ENCODE data around the gene SLC35B2. TPM values are rescaled to one million over a fixed set of nuclear protein-coding genes. Genes with fewer than 3 reads are reported as not detected.

Gene SLC35B2
- total and polyA plus RNA-seq, 10 of the 15 experiments (the other 5 are each of a cell fraction or from before 2014, with no cell fraction given): 11.3 to 45.4 (median 33.8) TPM

DNA sequence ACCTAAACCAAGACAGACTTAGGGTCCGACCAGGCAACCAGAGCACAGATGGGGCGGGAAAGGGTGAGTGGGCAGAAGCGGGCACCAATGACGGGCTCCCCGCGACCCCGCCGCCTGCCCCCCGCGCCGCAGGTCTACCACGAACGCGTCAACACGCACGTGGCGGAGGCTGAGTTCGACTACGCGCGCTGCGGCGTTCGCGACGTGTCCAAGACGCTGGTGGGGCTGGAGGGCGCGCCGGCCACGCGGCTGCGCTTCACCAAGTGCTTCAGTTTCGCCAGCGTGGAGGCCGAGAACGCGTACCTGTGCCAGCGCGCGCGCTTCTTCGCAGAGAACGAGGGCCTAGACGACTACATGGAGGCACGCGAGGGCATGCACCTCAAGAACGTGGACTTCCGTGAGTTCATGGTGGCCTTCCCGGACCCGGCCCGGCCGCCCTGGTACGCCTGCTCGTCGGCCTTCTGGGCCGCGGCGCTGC, 18.0 kb upstream of the SLC35B2 start:
- no peaks in the 10 kb centered on the region for H4K20me1 ChIP-seq (ENCODE audit: control insufficient read depth, insufficient read depth)
- in situ Hi-C loops (cut with MboI): no loop called here
- DNase-seq (ENCODE audit: low read depth, low spot score) (no peak), ATAC-seq (no peak), FAIRE-seq (no peak)
- no TSS peak for BruUV-seq (replicated peaks)
- peaks cover 2 to 15% of the 10 kb centered on the region in 2 experiments; a peak in 3 of 4 replicates for H3K27me3 ChIP-seq (replicated peaks in 1 of 2; ENCODE audit: control insufficient read depth in 2 of 2, insufficient read depth in 2 of 2, low read length in 1 of 2)
- H2AFZ ChIP-seq (ENCODE audit: control insufficient read depth, low read depth, low read length): no peak overlapping the region
- no peaks in the 10 kb centered on the region; a peak in 1 of 4 replicates for H3K36me3 ChIP-seq (ENCODE audit: control insufficient read depth in 2 of 2, insufficient read depth in 2 of 2, low read length in 1 of 2)
- ChIA-PET POLR2A (no interaction called here), RAD21 (ENCODE audit: unreplicated experiment) (no interaction called here), SMC1A (ENCODE audit: uncharacterized antibody, unreplicated experiment) (no interaction called here), CTCF (interaction anchor here (0.6 to 0.8 kb wide), 2 partner anchors 102 to 194 kb away, joined by 3 read pairs; no protein-coding TSS in a partner anchor)
- intact Hi-C loops (cut with micrococcal nuclease; ENCODE audit: unreplicated experiment): no loop called here
- H3K27ac ChIP-seq (ENCODE audit: control insufficient read depth, insufficient read depth): no peak overlapping the region
- no peaks in the 10 kb centered on the region for H3K9me3 ChIP-seq (replicated peaks; ENCODE audit: control insufficient read depth, insufficient read depth, low read length)
- no peak overlapping the region for H3K4me3 ChIP-seq
- TF ChIP-seq, protein P1, sequence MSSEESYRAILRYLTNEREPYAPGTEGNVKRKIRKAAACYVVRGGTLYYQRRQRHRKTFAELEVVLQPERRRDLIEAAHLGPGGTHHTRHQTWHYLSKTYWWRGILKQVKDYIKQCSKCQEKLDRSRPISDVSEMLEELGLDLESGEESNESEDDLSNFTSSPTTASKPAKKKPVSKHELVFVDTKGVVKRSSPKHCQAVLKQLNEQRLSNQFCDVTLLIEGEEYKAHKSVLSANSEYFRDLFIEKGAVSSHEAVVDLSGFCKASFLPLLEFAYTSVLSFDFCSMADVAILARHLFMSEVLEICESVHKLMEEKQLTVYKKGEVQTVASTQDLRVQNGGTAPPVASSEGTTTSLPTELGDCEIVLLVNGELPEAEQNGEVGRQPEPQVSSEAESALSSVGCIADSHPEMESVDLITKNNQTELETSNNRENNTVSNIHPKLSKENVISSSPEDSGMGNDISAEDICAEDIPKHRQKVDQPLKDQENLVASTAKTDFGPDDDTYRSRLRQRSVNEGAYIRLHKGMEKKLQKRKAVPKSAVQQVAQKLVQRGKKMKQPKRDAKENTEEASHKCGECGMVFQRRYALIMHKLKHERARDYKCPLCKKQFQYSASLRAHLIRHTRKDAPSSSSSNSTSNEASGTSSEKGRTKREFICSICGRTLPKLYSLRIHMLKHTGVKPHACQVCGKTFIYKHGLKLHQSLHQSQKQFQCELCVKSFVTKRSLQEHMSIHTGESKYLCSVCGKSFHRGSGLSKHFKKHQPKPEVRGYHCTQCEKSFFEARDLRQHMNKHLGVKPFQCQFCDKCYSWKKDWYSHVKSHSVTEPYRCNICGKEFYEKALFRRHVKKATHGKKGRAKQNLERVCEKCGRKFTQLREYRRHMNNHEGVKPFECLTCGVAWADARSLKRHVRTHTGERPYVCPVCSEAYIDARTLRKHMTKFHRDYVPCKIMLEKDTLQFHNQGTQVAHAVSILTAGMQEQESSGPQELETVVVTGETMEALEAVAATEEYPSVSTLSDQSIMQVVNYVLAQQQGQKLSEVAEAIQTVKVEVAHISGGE (CRISPR knock-in tag; IDR thresholded peaks at IDR 0.05): no peak
- TF ChIP-seq POLR2AphosphoS2 (IDR thresholded peaks at IDR 0.05; ENCODE audit: low read depth, low read length) (no peak), CHD1 (IDR thresholded peaks at IDR 0.05; ENCODE audit: low read depth, low read length) (no peak), STAT1 (conservative IDR thresholded peaks at IDR 0.05) (no peak), BCLAF1 (IDR thresholded peaks at IDR 0.05) (no peak), TCF7 (IDR thresholded peaks at IDR 0.05; ENCODE audit: borderline replicate concordance) (no peak), BRCA1 (IDR thresholded peaks at IDR 0.05; ENCODE audit: low read depth, low read length) (no peak), LARP7 (IDR thresholded peaks at IDR 0.05) (no peak), CREB1 (IDR thresholded peaks at IDR 0.05; ENCODE audit: low read depth) (no peak), POLR2AphosphoS5 (IDR thresholded peaks at IDR 0.05; ENCODE audit: low read length) (no peak), SMARCA5 (IDR thresholded peaks at IDR 0.05) (no peak), SREBF1 (IDR thresholded peaks at IDR 0.05; ENCODE audit: low read length) (no peak), CBX5 (IDR thresholded peaks at IDR 0.05; ENCODE audit: low read depth) (no peak), NR2C2 (IDR thresholded peaks at IDR 0.05; ENCODE audit: borderline replicate concordance, control insufficient read depth, insufficient read length, low read depth) (no peak), ASH2L (IDR thresholded peaks at IDR 0.05; ENCODE audit: borderline replicate concordance, low read depth) (no peak), BMI1 (IDR thresholded peaks at IDR 0.05; ENCODE audit: borderline replicate concordance) (no peak)
- TF ChIP-seq, protein P2, sequence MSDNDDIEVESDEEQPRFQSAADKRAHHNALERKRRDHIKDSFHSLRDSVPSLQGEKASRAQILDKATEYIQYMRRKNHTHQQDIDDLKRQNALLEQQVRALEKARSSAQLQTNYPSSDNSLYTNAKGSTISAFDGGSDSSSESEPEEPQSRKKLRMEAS (IDR thresholded peaks at IDR 0.05; ENCODE audit: low read depth, low read length): no peak
- no peak overlapping the region for H3K4me2 ChIP-seq (ENCODE audit: control insufficient read depth, insufficient read depth)
- WGBS (ENCODE audit: insufficient coverage, insufficient replicate concordance, low lambda C conversion rate, missing lambda C conversion rate): 83% methylated on average over 32 of the region's 59 CpGs
- H3K9ac ChIP-seq (ENCODE audit: control insufficient read depth, insufficient read depth, low read length): no peak overlapping the region
- H3K4me1 ChIP-seq (ENCODE audit: control insufficient read depth, insufficient read depth, low read length): no peaks in the 10 kb centered on the region
- H3K79me2 ChIP-seq (ENCODE audit: control insufficient read depth, insufficient read depth, low read length): no peaks in the 10 kb centered on the region

All from GM12878 (cell line).